Measurements from ENCODE around the gene TGM1.
"Not testable (repeated sequence)": the region's sequence is repeated elsewhere in the genome, so short reads cannot be mapped to it uniquely, and the experiment has no call there.

TGM1 gene

DNA sequence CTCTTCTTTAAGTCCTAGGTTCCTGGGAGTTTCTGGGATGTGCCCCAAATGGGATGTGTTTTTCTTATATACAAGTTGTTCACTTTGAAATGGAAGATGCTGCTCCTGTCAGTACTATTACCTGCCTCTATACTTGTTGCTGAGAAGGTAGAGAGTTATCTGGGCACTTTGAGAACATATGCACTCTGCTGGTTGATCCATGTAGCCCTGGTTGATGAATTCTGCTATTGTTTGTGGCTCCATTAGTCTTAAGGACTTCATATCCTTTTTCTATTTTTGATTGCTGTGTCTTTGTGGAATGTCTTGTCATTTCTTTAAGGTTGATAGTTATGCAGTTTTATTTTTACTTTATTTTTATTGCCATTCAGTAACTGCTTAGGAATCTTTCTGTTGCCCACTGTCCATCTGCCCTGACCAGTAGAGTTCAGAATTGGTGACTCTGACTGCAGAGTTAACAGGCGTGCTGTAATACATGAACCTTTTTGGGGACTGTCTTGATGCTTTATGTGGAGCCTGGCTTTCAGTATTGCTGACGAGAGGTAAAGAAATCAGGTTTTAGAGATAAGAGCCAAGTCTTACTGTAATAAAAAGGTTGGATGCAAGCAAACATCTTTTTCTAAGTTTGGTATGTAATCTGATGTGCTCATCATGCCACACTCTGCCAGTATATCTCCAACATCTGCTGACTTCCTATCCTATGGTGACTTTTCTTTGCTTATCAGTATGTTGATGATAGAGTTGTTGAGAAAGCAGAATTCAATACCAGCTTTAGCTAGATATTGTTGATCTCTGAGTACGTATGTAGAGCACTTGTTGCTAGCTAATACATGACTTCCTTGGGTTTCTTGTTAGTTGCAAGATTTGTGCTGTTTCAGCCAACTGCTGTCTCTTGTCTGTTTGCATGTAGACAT is 28.6 kb downstream of the TGM1 start:
- DNase-seq (ENCODE audit: low read depth, low spot score): no peak

DNA sequence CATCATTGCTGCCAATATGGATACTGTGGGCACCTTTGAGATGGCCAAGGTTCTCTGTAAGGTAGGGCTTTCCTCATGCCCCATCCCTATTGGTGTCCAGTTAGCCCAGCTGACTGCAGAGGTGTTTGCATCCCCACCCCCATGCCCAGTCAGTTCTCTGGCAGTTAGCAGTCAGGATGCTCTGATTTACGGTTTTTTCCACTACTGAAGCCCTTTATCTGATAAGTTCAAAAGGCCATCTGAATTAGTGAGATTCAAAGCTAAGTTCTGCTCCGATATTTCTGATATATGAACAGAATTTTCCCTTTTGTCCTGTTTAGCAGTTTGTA is 29.5 kb downstream of the TGM1 start:
- DNase-seq (ENCODE audit: low read depth, low spot score): no peak

DNA sequence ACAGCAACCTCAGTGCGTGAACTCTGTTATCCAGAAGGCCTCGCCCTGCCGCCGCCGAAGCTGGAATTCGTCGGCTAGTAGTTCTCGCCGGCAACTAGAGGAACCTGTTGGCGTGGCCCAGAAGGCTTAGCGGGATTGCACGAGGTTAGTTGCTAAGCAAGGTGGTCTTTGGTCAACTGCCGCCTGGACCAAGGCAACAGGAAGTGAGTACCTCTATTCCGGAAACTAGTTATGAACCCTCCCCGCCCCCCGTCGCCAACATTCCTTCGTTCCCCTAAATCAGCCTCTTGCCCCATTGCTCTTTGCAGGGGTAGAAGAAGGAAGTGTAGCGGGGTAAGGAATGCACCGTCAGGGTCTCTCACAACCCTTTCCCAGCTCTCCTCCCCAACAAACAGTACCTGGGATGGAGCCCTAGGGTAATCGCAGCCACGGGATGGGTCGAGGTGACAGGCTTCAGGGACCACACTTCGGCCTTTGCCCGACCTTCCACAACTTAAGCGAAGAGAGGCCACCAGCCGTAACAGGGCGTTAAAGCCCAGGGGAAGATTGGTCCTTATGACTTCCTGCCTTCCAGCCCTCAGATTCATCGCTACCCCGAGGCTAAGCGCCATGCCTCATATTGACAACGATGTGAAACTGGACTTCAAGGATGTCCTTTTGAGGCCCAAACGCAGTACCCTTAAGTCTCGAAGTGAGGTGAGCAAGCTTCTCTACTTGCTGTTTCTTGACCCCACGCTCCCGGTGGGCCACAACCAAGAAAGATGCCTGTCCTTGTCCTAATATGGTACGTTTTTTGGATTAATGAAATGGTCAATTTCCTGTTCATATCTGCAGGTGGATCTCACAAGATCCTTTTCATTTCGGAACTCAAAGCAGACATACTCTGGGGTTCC is 30.1 kb downstream of the TGM1 start, which contains the start of gene GMPR2:
Gene GMPR2 (plus strand): TSS at position 285 of the 893 bp plus-strand sequence. CDS start 325 bp downstream, at position 610.
- no peak for DNase-seq (ENCODE audit: low read depth, low spot score)

DNA sequence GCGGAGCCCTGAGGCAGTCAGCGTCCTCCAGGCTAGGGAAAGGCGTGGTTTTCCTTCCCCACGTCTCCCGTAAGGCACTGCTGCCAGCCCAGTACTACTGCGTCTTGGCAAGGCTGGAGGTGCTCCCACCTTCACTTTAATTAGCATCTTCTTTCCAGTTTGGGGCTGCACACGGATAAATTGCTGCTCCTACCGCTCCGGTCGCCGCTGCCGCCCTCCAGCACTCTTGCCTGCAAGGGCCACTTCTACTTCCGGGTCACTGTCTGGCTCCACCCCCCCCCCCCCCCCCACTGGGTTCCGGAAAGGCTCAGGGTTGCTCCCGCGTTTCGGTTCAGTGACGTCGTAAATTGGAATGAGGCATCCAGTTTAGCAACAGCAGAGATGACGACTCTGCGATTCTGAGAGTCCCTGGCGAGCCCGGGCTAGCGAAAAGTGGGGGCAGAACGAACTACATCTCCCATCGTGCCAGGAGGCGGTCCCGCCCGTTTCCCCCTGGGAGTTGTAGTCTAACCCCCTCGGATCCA is 30.8 kb downstream of the TGM1 start, which contains the start of gene NEDD8:
Gene NEDD8 (minus strand): TSS at position 247 of the 524 bp plus-strand sequence. CDS start 100 bp downstream, at position 147.
- peak; percentile 79 for DNase-seq (ENCODE audit: low read depth, low spot score)

DNA sequence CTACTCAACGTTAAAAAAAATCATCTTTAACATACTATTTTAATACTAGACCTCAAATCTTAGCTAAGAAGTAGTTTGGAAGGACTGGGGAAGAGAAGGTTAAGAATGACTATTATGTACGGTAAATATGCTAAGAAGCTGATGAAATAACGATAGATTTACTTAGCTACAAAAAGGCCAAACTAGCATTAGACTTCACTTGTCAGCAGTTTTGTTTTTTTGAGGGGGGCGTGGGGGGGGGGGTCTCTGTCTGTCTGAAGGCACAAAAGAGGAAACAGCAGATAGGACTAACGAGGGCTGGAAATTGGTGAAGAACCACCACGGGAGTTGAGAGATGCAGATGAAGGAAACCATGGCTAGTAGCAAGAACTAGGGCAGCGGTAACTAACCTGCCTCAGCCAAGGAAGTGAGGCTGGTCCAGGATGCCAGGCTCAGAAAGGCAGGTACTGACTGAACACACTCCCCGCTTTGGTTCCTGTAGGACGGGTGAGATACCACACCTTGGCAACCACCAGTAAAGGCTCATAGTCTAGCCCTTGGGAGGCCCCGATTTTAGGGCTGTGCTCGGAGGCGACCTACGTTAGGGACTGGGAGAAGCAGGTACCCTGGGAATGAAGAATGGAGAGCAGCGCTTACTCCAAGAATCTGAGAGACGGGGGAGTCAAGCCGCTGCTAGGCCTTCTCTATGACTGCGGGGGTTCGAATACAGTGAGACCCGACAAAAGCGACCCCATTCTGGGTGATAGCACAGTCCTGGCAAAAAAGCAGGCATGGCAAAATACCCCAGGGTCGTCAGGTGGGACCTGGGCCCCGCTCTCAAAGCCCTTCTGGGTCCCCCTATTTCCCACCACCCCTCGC is 31.5 kb downstream of the TGM1 start:
- no peak for DNase-seq (ENCODE audit: low read depth, low spot score)

DNA sequence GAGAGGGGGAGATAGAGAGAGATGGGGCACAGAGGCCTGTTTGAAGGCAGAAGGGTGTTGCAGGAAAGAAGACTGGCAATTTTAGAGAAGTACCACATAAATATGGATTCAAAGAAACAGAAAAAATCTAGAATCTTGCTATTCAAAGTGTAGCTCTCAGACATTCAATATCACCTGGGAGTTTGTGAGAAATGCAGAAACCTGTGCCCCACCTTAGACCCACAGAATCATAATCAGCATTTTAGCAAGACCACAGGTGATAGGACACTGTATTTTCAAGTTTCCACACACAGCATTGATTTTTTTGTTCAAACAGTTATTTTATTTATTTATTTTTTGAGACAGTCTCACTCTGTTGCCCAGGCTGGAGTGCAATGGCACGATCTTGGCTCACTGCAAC is 34.1 kb downstream of the TGM1 start:
- DNase-seq (ENCODE audit: low read depth, low spot score): no peak

DNA sequence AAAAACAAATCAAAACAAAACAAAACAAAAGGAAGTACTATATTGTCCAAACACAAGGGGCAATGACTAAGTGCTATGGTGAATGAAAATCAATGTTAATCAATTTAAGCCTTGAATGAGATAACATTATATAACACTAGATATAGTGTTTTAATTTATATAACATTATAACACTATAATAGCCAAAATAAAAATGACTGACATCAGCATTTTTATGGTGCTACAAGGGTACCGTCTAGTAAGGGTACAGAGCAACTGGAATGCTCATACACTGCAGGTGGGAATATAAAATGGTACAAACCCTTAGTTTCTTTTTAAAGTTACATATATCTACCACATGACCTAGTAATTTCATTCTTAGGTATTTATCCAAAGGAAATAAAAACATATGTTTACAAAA is 36.5 kb downstream of the TGM1 start:
- no peak for DNase-seq (ENCODE audit: low read depth, low spot score)

DNA sequence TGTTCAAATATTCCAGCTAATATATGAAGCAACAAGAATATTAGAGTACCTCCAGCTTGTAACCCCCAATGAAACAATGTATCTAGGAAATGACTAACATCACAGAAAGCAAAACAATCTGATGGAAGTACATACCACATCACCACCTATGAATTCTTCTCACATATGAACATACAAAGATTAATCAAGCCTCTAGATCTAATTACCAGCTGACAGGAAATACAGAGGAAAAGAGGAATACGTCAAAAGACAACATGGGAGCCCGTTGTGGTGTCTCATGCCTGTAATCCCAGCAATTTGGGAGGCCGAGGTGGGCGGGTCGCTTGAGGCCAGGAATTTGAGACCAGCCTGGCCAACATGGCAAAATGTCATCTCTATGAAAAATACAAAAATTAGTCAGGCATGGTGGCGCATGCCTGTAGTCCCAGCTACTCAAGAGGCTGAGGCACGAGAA is 38.3 kb downstream of the TGM1 start:
- DNase-seq (ENCODE audit: low read depth, low spot score): no peak

DNA sequence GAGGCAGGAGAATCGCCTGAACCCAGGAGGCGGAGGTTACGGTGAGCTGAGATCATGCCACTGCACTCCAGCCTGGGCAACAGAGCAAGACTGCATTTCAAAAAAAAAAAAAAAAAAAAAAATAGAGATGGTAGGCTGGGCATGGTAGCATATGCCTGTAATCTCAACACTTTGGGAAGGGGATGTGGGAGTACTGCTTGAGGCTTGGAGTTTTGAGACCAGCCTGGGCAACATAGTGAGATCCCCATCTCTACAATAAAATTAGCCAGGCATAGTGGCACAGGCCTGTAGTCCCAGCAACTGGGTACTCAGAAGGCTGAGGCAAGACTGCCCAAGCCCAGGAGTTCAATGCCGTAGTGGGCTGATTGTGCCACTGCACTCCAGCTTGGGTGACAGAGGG is 40.0 kb downstream of the TGM1 start:
- DNase-seq (ENCODE audit: low read depth, low spot score): not testable (repeated sequence)

DNA sequence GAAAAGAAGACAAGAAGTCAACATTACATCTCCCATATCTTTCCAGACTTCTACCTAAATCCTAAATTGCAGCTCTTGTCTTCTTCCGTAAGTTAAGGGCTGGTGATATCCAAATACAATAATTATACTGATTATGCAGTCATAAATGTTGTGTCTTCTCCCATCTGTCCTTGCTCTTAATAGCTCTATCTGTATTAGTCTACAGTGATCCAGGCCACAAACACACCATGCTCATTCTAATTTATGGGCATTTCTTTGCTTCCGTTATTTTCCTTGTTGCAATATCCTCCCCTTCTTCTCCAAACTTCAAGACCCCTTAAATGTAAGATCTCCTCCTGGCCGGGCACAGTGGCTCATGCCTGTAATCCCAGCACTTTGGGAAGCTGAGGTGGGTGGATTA is 43.5 kb downstream of the TGM1 start:
- DNase-seq (ENCODE audit: low read depth, low spot score): no peak

DNA sequence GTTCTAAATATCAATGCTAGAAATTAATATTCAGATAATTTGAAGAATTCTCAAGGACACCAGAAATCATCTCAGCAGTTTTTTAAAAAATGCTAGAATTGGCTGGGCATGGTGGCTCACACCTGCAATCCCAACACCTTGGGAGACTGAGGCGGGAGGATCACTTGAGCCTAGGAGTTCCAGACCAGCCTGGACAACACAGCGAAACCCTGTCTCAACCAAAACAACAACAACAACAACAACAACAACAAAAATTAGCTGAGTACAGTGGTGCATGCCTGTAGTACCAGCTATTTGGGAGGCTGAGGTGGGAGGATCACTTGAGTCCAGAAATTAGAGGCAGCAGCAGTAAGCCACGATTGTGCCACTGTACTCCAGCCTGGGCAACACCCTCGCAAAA is 43.9 kb downstream of the TGM1 start:
- DNase-seq (ENCODE audit: low read depth, low spot score): no peak

DNA sequence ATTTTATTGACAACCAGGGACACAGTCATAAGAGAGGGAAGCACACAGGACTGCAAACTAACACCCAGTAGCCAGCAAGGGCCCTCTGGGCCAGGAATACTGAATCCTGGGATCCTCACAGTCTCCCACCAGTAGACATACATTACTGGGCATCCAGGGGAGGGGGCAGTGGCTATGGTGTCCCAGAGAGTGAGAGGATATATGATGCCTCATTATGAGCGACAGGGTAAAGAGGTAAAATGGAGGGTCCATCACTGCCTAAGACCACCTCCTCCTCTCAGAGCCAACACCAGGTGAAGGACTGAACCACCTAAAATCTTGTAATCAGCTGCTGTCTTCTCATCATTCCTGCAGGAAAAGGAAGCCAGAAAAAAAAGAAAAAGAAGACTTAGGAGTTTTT is 46.1 kb downstream of the TGM1 start:
- not testable (repeated sequence) for DNase-seq (ENCODE audit: low read depth, low spot score)

DNA sequence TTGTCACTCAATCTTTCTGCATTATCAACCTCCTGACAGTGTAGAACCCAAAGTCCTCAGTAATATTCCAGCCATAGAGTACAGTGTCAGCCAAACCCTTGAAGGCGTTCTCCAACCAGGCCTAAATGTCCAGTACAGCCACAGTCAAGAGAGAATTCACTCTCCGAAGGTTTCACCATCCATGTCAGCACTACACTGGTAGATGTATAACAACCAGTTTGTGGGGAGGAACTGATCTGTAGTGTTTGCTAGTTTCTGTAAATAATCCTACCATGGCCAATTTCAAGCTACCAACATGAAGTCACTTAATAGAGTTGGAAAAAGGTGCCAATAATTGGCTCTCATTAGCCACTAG is 46.7 kb downstream of the TGM1 start:
- DNase-seq (ENCODE audit: low read depth, low spot score): no peak

DNA sequence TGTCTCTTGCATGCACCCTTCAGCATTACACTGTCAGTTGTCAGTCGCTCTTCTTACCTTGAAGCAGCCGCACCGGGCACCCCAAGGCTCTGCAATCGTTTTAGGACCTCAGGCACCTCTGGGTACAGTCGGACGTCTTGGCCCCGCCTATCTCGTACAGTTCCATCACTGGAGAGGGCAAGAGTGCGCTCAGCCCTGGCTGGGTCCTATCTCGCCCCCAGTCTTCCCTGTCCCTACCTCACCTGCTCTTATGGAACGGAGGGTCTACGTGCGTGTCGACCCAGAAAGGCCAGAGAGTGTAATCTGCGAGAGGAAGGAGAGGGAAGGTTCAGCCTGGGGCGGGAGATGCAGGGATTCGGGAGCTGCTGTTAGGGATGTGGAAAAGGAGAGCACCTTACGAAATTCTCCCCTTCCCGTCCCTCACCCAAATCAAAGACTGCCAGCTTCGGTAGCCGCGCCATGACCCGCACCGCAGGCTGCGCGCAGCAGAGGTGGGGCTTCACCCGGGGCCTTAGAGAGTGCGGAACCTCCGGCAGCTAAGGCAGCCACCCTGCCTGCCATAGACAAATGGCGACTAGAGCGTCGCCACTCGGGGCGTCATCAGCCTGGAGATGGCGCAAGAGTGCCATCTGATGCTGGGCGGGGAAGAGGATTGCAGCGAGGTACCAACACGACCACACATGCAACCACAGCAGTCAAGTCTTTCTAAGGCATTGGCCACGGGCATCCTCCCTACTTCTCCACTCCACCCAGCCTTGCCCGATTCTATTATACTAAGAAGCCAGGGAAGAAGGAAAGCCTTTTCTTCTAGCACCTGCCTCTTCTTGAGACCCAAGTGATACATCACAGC is 47.3 kb downstream of the TGM1 start, which contains the start of gene MDP1:
Gene MDP1 (minus strand): TSS at position 572 of the 850 bp plus-strand sequence. CDS start 111 bp downstream, at position 461.
- peak; percentile 65 for DNase-seq (ENCODE audit: low read depth, low spot score)

DNA sequence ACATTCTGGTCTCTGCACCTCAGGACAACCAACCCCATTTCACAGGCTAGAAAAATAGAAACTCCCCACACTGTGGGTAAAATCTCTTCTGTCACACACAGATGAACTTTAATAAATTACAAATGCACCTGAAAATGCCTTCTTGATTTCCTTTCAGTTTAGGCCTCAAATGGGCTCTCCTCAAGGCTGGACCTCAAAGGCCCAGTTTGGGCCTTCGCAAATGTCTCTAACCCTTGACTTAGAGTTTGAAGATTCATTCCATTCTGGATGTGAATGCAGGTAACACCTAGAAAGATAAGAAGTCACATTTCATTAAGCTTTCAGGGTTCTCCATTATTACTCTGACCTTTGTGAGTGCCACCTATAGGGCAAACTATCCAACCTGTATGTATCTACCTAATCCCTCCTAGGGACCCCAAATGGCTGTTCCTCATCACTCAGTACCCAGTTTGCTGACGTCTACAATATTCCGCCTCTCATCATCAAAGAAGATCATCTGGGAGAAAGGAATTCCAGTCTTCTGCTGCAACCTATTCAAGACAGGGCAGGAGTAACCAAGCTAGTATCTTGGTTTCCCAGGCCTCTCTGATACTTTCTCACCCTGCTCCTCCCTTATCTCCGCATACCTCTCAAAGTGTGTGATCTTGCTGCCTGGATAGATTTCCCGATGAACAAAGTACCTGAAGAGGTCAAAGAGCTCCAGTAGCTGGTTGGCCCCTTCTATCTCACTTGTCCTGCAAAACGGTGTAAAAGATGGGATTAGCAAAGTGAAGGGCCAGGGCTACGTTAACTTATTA is 48.9 kb downstream of the TGM1 start:
- no peak for DNase-seq (ENCODE audit: low read depth, low spot score)

DNA sequence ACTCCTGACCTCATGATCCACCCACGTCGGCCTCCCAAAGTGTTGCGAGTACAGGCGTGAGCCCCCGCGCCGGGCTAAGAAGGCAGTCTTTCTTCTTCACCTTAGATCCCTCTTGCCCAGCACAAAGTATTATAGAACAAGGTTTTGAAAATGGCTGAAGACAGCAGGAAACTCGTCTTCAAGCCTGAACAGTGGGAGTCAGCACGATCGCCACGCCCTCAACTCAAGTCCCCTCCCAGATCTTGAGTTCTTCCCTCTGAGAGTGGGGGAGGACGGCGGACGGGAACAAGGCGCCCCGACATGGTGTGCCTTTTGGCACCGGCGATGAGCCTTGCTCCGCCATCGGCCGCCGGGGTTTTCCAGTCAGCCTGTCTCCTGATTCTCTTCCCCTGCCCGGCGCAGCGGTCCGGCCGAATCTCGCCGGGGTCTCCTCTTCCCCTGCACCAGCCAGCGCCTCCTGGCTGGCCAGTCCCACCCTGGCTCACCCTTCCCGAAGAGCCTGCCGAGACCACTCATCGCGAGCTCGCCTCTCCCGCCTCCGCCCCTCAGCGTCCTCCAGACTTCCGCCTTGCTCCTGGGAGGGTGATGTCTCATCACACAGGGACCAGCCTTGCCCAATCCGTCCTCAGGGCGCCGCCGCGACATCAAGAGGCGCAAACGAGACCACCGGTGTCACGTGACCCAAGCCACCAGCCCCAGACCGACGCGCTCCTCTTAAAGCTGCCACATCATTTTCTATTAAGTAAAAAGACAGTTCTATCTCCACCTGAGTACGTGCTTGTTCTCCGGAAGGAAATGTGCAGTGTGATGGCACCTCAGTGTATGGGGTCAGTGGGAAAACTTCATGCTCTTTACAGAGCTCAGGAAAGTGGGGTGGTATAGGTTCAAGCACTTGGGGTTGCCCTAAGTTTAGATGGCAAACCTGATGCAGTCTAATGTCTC is 49.8 kb downstream of the TGM1 start, which contains the start of gene CHMP4A:
Gene CHMP4A (minus strand): TSS at position 565 of the 942 bp plus-strand sequence. CDS start 49 bp downstream, at position 516.
- peak; percentile 96 for DNase-seq (ENCODE audit: low read depth, low spot score)

DNA sequence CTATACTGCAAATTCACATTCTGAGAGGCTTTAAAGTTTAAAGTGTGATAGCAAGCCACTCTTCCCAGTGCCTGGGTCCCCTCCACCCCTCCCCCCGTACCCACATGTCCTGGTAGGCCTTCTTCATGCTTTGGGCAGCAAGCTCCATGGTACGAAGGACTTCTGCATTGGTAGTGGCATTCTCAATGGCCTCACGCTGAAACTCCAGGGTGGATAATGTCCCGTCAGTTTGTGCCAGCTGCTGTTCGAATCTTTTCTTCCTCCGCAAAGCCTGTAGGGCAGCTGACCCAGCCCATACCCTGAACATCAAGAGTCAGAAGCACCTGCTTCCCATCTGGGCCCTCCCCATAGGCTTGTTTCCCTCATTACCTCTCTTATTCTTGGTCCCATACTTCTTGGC is 51.7 kb downstream of the TGM1 start:
- no peak for DNase-seq (ENCODE audit: low read depth, low spot score)

DNA sequence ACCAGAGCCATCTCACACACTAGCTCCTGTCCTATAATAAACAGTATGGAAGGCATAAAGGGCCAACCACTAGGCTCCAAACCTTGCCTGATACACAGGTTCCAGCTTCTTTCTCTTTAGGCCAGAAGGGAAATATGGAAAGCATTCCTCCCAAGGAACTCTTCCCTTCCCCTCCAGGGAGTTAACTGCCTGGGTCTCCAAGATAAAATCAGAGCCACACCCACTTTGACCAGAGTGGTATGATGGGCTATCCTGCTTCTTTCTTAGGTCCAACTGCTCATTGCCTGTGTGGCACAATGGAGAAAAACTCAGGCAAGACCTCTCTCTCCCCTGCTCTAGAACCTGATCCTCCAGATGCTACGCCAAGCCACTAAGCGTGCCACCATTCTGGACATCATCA is 55.4 kb downstream of the TGM1 start:
- no peak for DNase-seq (ENCODE audit: low read depth, low spot score)
